ENCODE data around the gene ANKH.

ANKH gene

GRCh38 chr5:14730881-14731280 lies 140.7 kb downstream of the ANKH start:
- no peak for DNase-seq

GRCh38 chr5:14730466-14730865 lies 141.1 kb downstream of the ANKH start:
- DNase-seq, result no peak

GRCh38 chr5:14729448-14730385 lies 141.9 kb downstream of the ANKH start:
- no peak for DNase-seq

- DNase-seq, result no peak
These were observed 143.1 kb downstream of the ANKH start for GRCh38 chr5:14728459-14728938.

- DNase-seq, result no peak
These were observed 143.6 kb downstream of the ANKH start for GRCh38 chr5:14727928-14728458.

- DNase-seq, result peak; percentile 59
These were observed 144.1 kb downstream of the ANKH start for GRCh38 chr5:14727428-14727865.

- no peak for DNase-seq
These were observed 145.3 kb downstream of the ANKH start for GRCh38 chr5:14726066-14726838.

GRCh38 chr5:14724633-14725032 lies 146.9 kb downstream of the ANKH start:
- no peak for DNase-seq

GRCh38 chr5:14723701-14724132 lies 147.9 kb downstream of the ANKH start:
- DNase-seq, result no peak

GRCh38 chr5:14722923-14723322 lies 148.7 kb downstream of the ANKH start:
- DNase-seq, result no peak

GRCh38 chr5:14721990-14722656 lies 149.5 kb downstream of the ANKH start:
- DNase-seq, result no peak

- DNase-seq, result no peak
These were observed 151.2 kb downstream of the ANKH start for GRCh38 chr5:14720236-14720923.

- no peak for DNase-seq
These were observed 152.8 kb downstream of the ANKH start for GRCh38 chr5:14718778-14719177.

GRCh38 chr5:14716755-14717752 lies 154.5 kb downstream of the ANKH start:
- DNase-seq, result no peak

- no peak for DNase-seq
These were observed 156.1 kb downstream of the ANKH start for GRCh38 chr5:14715481-14715880.

- no peak for DNase-seq
These were observed 156.9 kb downstream of the ANKH start for GRCh38 chr5:14714706-14715105.

GRCh38 chr5:14713476-14714390 lies 157.8 kb downstream of the ANKH start:
- no peak for DNase-seq

GRCh38 chr5:14712666-14713065 lies 158.9 kb downstream of the ANKH start:
- no peak for DNase-seq

GRCh38 chr5:14712131-14712530 lies 159.4 kb downstream of the ANKH start:
- no peak for DNase-seq
